Uterus (tissue), 4 donors: ENCODE results near the gene MTIF2. TPM values are rescaled to one million over a fixed set of nuclear protein-coding genes. Genes with fewer than 3 reads are reported as not detected.
"Not testable (repeated sequence)": the region's sequence is repeated elsewhere in the genome, so short reads cannot be mapped to it uniquely, and the experiment has no call there.

Experiments
- DNase-seq, 2 donors: peaks; one replicate each; pipeline ENCODE4 v3.0.0-alpha.2; 2019 to 2020
- H3K27ac ChIP-seq, 2 donors: fragments of 200-600 bp; sonication (generic); 1 replicate in 1 of 2; 2 replicates in 1 of 2; pipeline ENCODE4 v1.5.1; 2016 to 2018
- H3K27me3 ChIP-seq, 2 donors: fragments of 200-600 bp; sonication (generic); one replicate each; pipeline ENCODE4 v1.5.1; 2018 to 2019; ENCODE audit warnings: control low read depth in 1 of 2
- H3K36me3 ChIP-seq, 2 donors: fragments of 200-600 bp; sonication (generic); one replicate each; pipeline ENCODE4 v1.5.1; 2019; ENCODE audit warnings: control low read depth in 1 of 2
- H3K4me1 ChIP-seq, 2 donors: fragments of 200-600 bp; sonication (generic); one replicate each; pipeline ENCODE4 v1.5.1; 2018 to 2019; ENCODE audit warnings: control low read depth in 1 of 2
- H3K4me3 ChIP-seq, 2 donors: fragments of 200-600 bp; sonication (generic); 1 replicate in 1 of 2; 2 replicates in 1 of 2; pipeline ENCODE4 v1.5.1; 2018 to 2019; ENCODE audit warnings: mild to moderate bottlenecking in 1 of 2
- H3K9me3 ChIP-seq, 2 donors: fragments of 200-600 bp; sonication (generic); one replicate each; pipeline ENCODE4 v1.5.1; 2019; ENCODE audit warnings: control low read depth in 1 of 2
- CTCF ChIP-seq, 4 experiments: fragments of 200-600 bp in 2 of 4; fragments of 450-650 bp in 2 of 4; sonication (generic) in 2 of 4; IDR thresholded peaks; one replicate each; pipeline ENCODE4 v1.5.1; 2016 to 2019; ENCODE audit warnings: antibody characterized with exemption in 4 of 4, mild to moderate bottlenecking in 2 of 4, moderate library complexity in 1 of 4
- POLR2A ChIP-seq, 2 donors: fragments of 450-650 bp; IDR thresholded peaks; one replicate each; pipeline ENCODE4 v1.6.1; 2016; ENCODE audit warnings: antibody characterized with exemption in 2 of 2, mild to moderate bottlenecking in 1 of 2, moderate library complexity in 1 of 2
- intact Hi-C: fragments of 100-400 bp; cut with DNase I; formaldehyde crosslinking; loops from one replicate; pipeline ENCODE4 v1.15.1; 2023; ENCODE audit warnings: low total_unique reads
- total RNA-seq, 4 donors: library from RNA; depleted of rRNA in 3 of 4; stranded (reverse); fragments of >200 nt in 3 of 4; gene quantifications; one replicate each; pipeline versions ENCODE4 v1.1.0 to v1.2.4, GENCODE V29; 2014 to 2023
- donor health status: DM: yes; HTN: yes; CAD: no.

Gene MTIF2
- total RNA-seq, 4 donors from 2014 or later, result 1.8 to 29.4 (median 12.8) TPM

- H3K9me3 ChIP-seq, result no peaks in the 10 kb centered on the region
- peaks cover 4 to 5% of the 10 kb centered on the region in 2 donors for H3K4me1 ChIP-seq
- H3K27me3 ChIP-seq, result no peaks in the 10 kb centered on the region
- no peaks in the 10 kb centered on the region for H3K36me3 ChIP-seq
- no peak for DNase-seq
- H3K27ac ChIP-seq, result peak overlapping the region; percentile 97
- intact Hi-C loops, result no loop called here
- peak overlapping the region; percentile 80 to 96 for H3K4me3 ChIP-seq
- TF ChIP-seq POLR2A (IDR thresholded peaks at IDR 0.05) (no peak), CTCF (IDR thresholded peaks at IDR 0.05) (no peak)
Measured at GRCh38 chr2:55231546-55232083, 37.4 kb downstream of the MTIF2 start.

- no peaks in the 10 kb centered on the region for H3K9me3 ChIP-seq
- H3K36me3 ChIP-seq, result no peaks in the 10 kb centered on the region
- H3K27me3 ChIP-seq, result no peaks in the 10 kb centered on the region
- H3K4me1 ChIP-seq, result peaks cover 4 to 5% of the 10 kb centered on the region in 2 donors
- no peak overlapping the region for H3K27ac ChIP-seq
- H3K4me3 ChIP-seq, result no peak overlapping the region
- TF ChIP-seq POLR2A (IDR thresholded peaks at IDR 0.05) (no peak), CTCF (IDR thresholded peaks at IDR 0.05) (no peak)
- no peak for DNase-seq
- intact Hi-C loops, result no loop called here
Measured at GRCh38 chr2:55230551-55230950, 38.5 kb downstream of the MTIF2 start.

- no peak for DNase-seq
- TF ChIP-seq CTCF (IDR thresholded peaks at IDR 0.05) (no peak), POLR2A (IDR thresholded peaks at IDR 0.05) (no peak)
- Histone ChIP-seq H3K9me3 (no peaks in the 10 kb centered on the region), H3K4me3 (no peak overlapping the region), H3K27me3 (no peaks in the 10 kb centered on the region), H3K27ac (no peak overlapping the region), H3K4me1 (peaks cover under 1 to 4% of the 10 kb centered on the region in 2 donors), H3K36me3 (no peaks in the 10 kb centered on the region)
- intact Hi-C loops, result no loop called here
Measured at GRCh38 chr2:55229221-55229620, 39.8 kb downstream of the MTIF2 start.

GRCh38 chr2:55228226-55228563 lies 40.8 kb downstream of the MTIF2 start:
- Histone ChIP-seq H3K9me3 (no peaks in the 10 kb centered on the region), H3K27me3 (no peaks in the 10 kb centered on the region), H3K27ac (no peak overlapping the region), H3K4me1 (no peaks in the 10 kb centered on the region), H3K36me3 (no peaks in the 10 kb centered on the region), H3K4me3 (no peak overlapping the region)
- DNase-seq, result no peak
- no peak for TF ChIP-seq CTCF (IDR thresholded peaks at IDR 0.05)
- TF ChIP-seq POLR2A (IDR thresholded peaks at IDR 0.05), result no peak
- intact Hi-C loops, result no loop called here

- H3K27me3 ChIP-seq, H3K36me3 ChIP-seq, H3K4me3 ChIP-seq, H3K9me3 ChIP-seq, intact Hi-C loops, DNase-seq, H3K27ac ChIP-seq, H3K4me1 ChIP-seq: not testable (repeated sequence)
Measured at GRCh38 chr2:55227437-55228225, 41.4 kb downstream of the MTIF2 start.
